Measurements from ENCODE around the gene PDSS2. TPM values are rescaled to one million over a fixed set of nuclear protein-coding genes. Genes with fewer than 3 reads are reported as not detected.

The PDSS2 gene
- total RNA-seq, 2 donors from 2014 or later, result 8.2 to 13.7 TPM

GRCh38 chr6:107230024-107230423 is 229.3 kb downstream of the PDSS2 start:
- H3K36me3 ChIP-seq (ENCODE audit: control insufficient read depth, insufficient read depth, low read length), result no peaks in the 10 kb centered on the region
- no peaks in the 10 kb centered on the region for H3K9me3 ChIP-seq (ENCODE audit: control insufficient read depth, low read length)
- no peaks in the 10 kb centered on the region for H3K27me3 Mint-ChIP-seq (ENCODE audit: insufficient read depth)
- no peaks in the 10 kb centered on the region for H3K9me3 Mint-ChIP-seq
- H3K27me3 ChIP-seq (ENCODE audit: control insufficient read depth, insufficient read depth, low read length, poor library complexity, severe bottlenecking), result no peaks in the 10 kb centered on the region
- H3K27ac Mint-ChIP-seq, result no peak overlapping the region
- no peak overlapping the region for H3K27ac ChIP-seq (ENCODE audit: low read depth, low read length)
- H3K4me3 ChIP-seq (ENCODE audit: low read length), result no peak overlapping the region
- DNase-seq, result no peak
- H3K9ac ChIP-seq (ENCODE audit: extremely low read depth, low read length, poor library complexity, severe bottlenecking), result no peak overlapping the region
- peaks cover 2% of the 10 kb centered on the region for H3K4me1 Mint-ChIP-seq
- no peaks in the 10 kb centered on the region for H3K4me1 ChIP-seq (ENCODE audit: control insufficient read depth, insufficient read depth, low read length)
- H3K36me3 Mint-ChIP-seq (ENCODE audit: low read depth), result no peaks in the 10 kb centered on the region
- WGBS, 2 experiments (ENCODE audit: insufficient coverage in 1 of 2, insufficient read length in 1 of 2), result 43 to 78% methylated on average over 1 to 2 of the region's 2 CpGs
- TF ChIP-seq, protein P1, sequence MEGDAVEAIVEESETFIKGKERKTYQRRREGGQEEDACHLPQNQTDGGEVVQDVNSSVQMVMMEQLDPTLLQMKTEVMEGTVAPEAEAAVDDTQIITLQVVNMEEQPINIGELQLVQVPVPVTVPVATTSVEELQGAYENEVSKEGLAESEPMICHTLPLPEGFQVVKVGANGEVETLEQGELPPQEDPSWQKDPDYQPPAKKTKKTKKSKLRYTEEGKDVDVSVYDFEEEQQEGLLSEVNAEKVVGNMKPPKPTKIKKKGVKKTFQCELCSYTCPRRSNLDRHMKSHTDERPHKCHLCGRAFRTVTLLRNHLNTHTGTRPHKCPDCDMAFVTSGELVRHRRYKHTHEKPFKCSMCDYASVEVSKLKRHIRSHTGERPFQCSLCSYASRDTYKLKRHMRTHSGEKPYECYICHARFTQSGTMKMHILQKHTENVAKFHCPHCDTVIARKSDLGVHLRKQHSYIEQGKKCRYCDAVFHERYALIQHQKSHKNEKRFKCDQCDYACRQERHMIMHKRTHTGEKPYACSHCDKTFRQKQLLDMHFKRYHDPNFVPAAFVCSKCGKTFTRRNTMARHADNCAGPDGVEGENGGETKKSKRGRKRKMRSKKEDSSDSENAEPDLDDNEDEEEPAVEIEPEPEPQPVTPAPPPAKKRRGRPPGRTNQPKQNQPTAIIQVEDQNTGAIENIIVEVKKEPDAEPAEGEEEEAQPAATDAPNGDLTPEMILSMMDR (conservative IDR thresholded peaks at IDR 0.05), result no peak
- H3K4me3 Mint-ChIP-seq, result no peak overlapping the region

GRCh38 chr6:107228754-107229153 is 230.6 kb downstream of the PDSS2 start:
- H3K4me1 ChIP-seq (ENCODE audit: control insufficient read depth, insufficient read depth, low read length), result no peaks in the 10 kb centered on the region
- TF ChIP-seq, protein P1 (conservative IDR thresholded peaks at IDR 0.05), result no peak
- DNase-seq, result no peak
- no peak overlapping the region for H3K4me3 ChIP-seq (ENCODE audit: low read length)
- Mint-ChIP-seq H3K4me3 (no peak overlapping the region), H3K27ac (no peak overlapping the region), H3K4me1 (peaks cover 2% of the 10 kb centered on the region), H3K27me3 (ENCODE audit: insufficient read depth) (no peaks in the 10 kb centered on the region), H3K36me3 (ENCODE audit: low read depth) (no peaks in the 10 kb centered on the region), H3K9me3 (no peaks in the 10 kb centered on the region)
- H3K36me3 ChIP-seq (ENCODE audit: control insufficient read depth, insufficient read depth, low read length), result no peaks in the 10 kb centered on the region
- H3K27ac ChIP-seq (ENCODE audit: low read depth, low read length), result no peak overlapping the region
- no peak overlapping the region for H3K9ac ChIP-seq (ENCODE audit: extremely low read depth, low read length, poor library complexity, severe bottlenecking)
- H3K27me3 ChIP-seq (ENCODE audit: control insufficient read depth, insufficient read depth, low read length, poor library complexity, severe bottlenecking), result no peaks in the 10 kb centered on the region
- H3K9me3 ChIP-seq (ENCODE audit: control insufficient read depth, low read length), result no peaks in the 10 kb centered on the region
- 100% methylated on average over 1 of the region's 1 CpG; no CpG with 5 or more reads in 1 of the 2 experiments for WGBS, 2 experiments (ENCODE audit: insufficient coverage in 1 of 2, insufficient read length in 1 of 2)

DNA sequence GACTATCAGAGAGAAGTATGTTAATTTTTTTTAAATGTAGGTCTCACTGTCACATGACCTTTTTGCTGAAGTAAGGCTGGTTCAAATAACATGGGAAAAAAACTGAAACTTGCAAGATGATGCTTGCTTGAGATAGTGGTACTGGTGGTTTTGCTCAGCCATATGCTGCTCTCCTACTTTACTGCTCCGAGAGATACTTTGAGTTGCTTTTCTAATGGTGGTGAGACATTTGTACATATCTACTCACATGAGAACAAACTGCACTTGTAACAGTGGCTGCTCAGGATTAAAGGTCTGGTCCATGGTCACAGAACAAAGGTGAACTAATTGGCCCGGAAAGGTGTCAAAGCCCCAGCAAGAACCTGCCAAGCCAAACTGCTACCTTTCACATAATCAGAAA is 237.8 kb downstream of the PDSS2 start:
- H3K36me3 ChIP-seq (ENCODE audit: control insufficient read depth, insufficient read depth, low read length), result no peaks in the 10 kb centered on the region
- 94% methylated on average over 2 of the region's 2 CpGs; no CpG with 5 or more reads in 1 of the 2 experiments for WGBS, 2 experiments (ENCODE audit: insufficient coverage in 1 of 2, insufficient read length in 1 of 2)
- H3K4me3 ChIP-seq (ENCODE audit: low read length), result no peak overlapping the region
- Mint-ChIP-seq H3K4me1 (peaks cover 8% of the 10 kb centered on the region), H3K36me3 (ENCODE audit: low read depth) (no peaks in the 10 kb centered on the region), H3K27ac (no peak overlapping the region), H3K4me3 (no peak overlapping the region), H3K27me3 (ENCODE audit: insufficient read depth) (no peaks in the 10 kb centered on the region), H3K9me3 (no peaks in the 10 kb centered on the region)
- TF ChIP-seq, protein P1 (conservative IDR thresholded peaks at IDR 0.05), result no peak
- DNase-seq, result no peak
- no peaks in the 10 kb centered on the region for H3K9me3 ChIP-seq (ENCODE audit: control insufficient read depth, low read length)
- no peak overlapping the region for H3K9ac ChIP-seq (ENCODE audit: extremely low read depth, low read length, poor library complexity, severe bottlenecking)
- no peaks in the 10 kb centered on the region for H3K4me1 ChIP-seq (ENCODE audit: control insufficient read depth, insufficient read depth, low read length)
- H3K27me3 ChIP-seq (ENCODE audit: control insufficient read depth, insufficient read depth, low read length, poor library complexity, severe bottlenecking), result no peaks in the 10 kb centered on the region
- H3K27ac ChIP-seq (ENCODE audit: low read depth, low read length), result no peak overlapping the region
